OCI-LY7 (cell line): ENCODE measurements around the gene NRXN2. TPM values are rescaled to one million over a fixed set of nuclear protein-coding genes. Genes with fewer than 3 reads are reported as not detected.

Source experiments
- BruUV-seq: library from RNA; stranded (reverse); fragments of 400-500 nt; replicated peaks from 2 replicates; lab custom pipeline; 2021; lab: Mats Ljungman, UMichigan
- CTCF ChIA-PET: fragments of 300-600 bp; sonication (Branson Sonifier 250); formaldehyde crosslinking; loops from one replicate; lab custom pipeline; 2022; ENCODE audit warnings: antibody characterized with exemption; ENCODE audit not compliant: unreplicated experiment; lab: Charles Lee
- POLR2A ChIA-PET: fragments of 300-600 bp; sonication (Branson Sonifier 250); formaldehyde crosslinking; loops from one replicate; lab custom pipeline; 2022; ENCODE audit warnings: antibody characterized with exemption; lab: Charles Lee
- DNase-seq: peaks from one replicate; pipeline ENCODE4 v3.0.0-alpha.2; 2015; ENCODE audit warnings: low spot score
- H2AFZ ChIP-seq: fragments of 200-600 bp; sonication (generic), shearing (Covaris generic); 2 replicates; pipeline ENCODE4 v1.6.1; 2014; ENCODE audit warnings: mild to moderate bottlenecking, antibody characterized with exemption, low read length, moderate library complexity
- H3K27ac ChIP-seq: fragments of 200-600 bp; sonication (generic); 2 replicates; pipeline ENCODE4 v1.5.1; 2014; ENCODE audit warnings: mixed run types, low read depth, mild to moderate bottlenecking, moderate library complexity, low read length, inconsistent platforms; ENCODE audit not compliant: poor library complexity, severe bottlenecking
- H3K36me3 ChIP-seq: fragments of 200-600 bp; sonication (generic); 2 replicates; pipeline ENCODE4 v1.6.1; 2014; ENCODE audit warnings: mild to moderate bottlenecking, antibody characterized with exemption, low read length, moderate library complexity, mixed read lengths; ENCODE audit not compliant: insufficient read depth
- H3K4me1 ChIP-seq: fragments of 200-600 bp; sonication (generic); 2 replicates; pipeline ENCODE4 v1.5.1; 2014; ENCODE audit warnings: mild to moderate bottlenecking, low read length; ENCODE audit not compliant: insufficient read depth, poor library complexity, severe bottlenecking
- H3K4me2 ChIP-seq: fragments of 200-600 bp; sonication (generic); 2 replicates; pipeline ENCODE4 v1.6.1; 2014; ENCODE audit warnings: mild to moderate bottlenecking, low read length
- H3K4me3 ChIP-seq: fragments of 200-600 bp; sonication (generic); 2 replicates; pipeline ENCODE4 v1.5.1; 2014; ENCODE audit warnings: mild to moderate bottlenecking, low read depth, low read length; ENCODE audit not compliant: poor library complexity, severe bottlenecking
- H3K79me2 ChIP-seq: fragments of 200-600 bp; sonication (generic); 2 replicates; pipeline ENCODE4 v1.6.1; 2016; ENCODE audit warnings: low read depth, mild to moderate bottlenecking, low read length, moderate library complexity, mixed read lengths; ENCODE audit not compliant: insufficient read depth
- H3K9me2 ChIP-seq: fragments of 200-600 bp; sonication (generic); 2 replicates; pipeline ENCODE4 v1.6.1; 2016; ENCODE audit warnings: mild to moderate bottlenecking, low read length, mixed read lengths; ENCODE audit not compliant: insufficient read depth
- H3K9me3 ChIP-seq: fragments of 200-600 bp; sonication (generic); 2 replicates; pipeline ENCODE4 v1.6.1; 2014; ENCODE audit warnings: mild to moderate bottlenecking, mixed run types, low read length, mixed read lengths
- H4K20me1 ChIP-seq: fragments of 200-600 bp; sonication (generic); 2 replicates; pipeline ENCODE4 v1.6.1; 2014; ENCODE audit warnings: mild to moderate bottlenecking, antibody characterized with exemption, low read length, moderate library complexity, mixed read lengths; ENCODE audit not compliant: insufficient read depth
- EZH2phosphoT487 ChIP-seq: fragments of 200-600 bp; sonication (generic); IDR thresholded peaks from 2 replicates; pipeline ENCODE4 v1.6.1; 2018; ENCODE audit warnings: low read depth, borderline replicate concordance, mild to moderate bottlenecking, mixed run types, antibody characterized with exemption, low read length, moderate library complexity, mixed read lengths
- intact Hi-C: fragments of 100-400 bp; cut with micrococcal nuclease; formaldehyde crosslinking; loops from one replicate; pipeline ENCODE4 v1.10.0; 2022; ENCODE audit not compliant: unreplicated experiment
- total RNA-seq, 2 experiments: library from RNA; depleted of rRNA in 1 of 2; stranded (reverse); fragments of >200 nt in 1 of 2; shearing (Covaris generic) in 1 of 2; gene quantifications; 2 replicates each; pipeline ENCODE4 v1.2.3, GENCODE V29; 2014 to 2022
- TF ChIP-seq, protein P1 (sequence below): fragments of 200-600 bp; sonication (generic); conservative IDR thresholded peaks from 2 replicates; pipeline ENCODE4 v1.5.1; 2014; ENCODE audit warnings: mild to moderate bottlenecking, antibody characterized with exemption, low read length, moderate library complexity, mixed read lengths

Gene NRXN2
- total RNA-seq, 2 experiments from 2014 or later: 2.4 to 3.3 TPM

DNA sequence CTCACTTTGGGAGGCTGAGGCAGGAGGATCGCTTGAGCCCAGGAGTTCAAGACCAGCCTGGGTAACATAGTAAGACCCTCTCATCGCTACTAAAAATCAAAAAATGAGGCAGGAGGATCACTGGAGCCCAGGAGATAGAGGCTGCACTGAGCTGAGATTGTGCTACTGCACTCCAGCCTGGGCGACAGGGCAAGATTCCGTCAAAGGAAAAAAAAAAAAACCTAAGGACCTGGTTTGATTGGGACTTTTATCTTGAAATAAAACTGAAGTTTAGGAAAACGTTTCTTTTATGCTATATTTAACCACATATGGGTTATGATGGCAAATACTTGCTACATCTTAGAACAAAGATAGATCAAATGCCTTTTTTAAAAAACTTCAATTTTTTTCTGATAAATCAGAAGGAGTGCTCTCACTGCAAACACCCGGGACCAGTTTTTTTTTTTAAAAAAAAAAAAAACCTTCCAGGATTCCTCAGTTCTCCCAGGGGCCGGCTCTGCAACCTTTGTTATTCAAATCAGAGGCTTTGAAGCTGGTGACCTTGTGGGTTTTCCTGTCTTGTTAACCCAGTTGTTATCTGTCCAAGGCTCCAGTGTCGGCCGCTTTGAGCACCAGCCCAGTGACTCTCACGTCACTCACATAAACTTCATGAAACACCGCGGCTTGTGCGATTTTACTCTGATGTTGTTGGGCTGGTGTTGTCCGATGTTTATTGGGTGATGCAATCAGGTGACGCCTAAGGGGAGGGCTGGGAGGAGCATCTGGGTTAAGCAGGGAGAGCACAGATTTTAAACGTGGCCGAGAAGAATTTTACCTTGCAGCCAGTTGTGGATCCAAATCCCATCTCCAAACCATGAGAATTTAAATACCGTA, 156.7 kb downstream of the NRXN2 start:
- Histone ChIP-seq H3K4me2 (peak overlapping the region; percentile 43), H3K4me3 (no peak overlapping the region), H4K20me1 (no peaks in the 10 kb centered on the region), H3K79me2 (no peaks in the 10 kb centered on the region), H3K9me2 (no peaks in the 10 kb centered on the region), H3K36me3 (no peaks in the 10 kb centered on the region), H2AFZ (peak overlapping the region; percentile 62), H3K4me1 (peaks cover 15% of the 10 kb centered on the region), H3K27ac (peak overlapping the region; percentile 33), H3K9me3 (no peaks in the 10 kb centered on the region)
- peak; percentile 72 for DNase-seq
- no peak for TF ChIP-seq EZH2phosphoT487
- TF ChIP-seq, protein P1, sequence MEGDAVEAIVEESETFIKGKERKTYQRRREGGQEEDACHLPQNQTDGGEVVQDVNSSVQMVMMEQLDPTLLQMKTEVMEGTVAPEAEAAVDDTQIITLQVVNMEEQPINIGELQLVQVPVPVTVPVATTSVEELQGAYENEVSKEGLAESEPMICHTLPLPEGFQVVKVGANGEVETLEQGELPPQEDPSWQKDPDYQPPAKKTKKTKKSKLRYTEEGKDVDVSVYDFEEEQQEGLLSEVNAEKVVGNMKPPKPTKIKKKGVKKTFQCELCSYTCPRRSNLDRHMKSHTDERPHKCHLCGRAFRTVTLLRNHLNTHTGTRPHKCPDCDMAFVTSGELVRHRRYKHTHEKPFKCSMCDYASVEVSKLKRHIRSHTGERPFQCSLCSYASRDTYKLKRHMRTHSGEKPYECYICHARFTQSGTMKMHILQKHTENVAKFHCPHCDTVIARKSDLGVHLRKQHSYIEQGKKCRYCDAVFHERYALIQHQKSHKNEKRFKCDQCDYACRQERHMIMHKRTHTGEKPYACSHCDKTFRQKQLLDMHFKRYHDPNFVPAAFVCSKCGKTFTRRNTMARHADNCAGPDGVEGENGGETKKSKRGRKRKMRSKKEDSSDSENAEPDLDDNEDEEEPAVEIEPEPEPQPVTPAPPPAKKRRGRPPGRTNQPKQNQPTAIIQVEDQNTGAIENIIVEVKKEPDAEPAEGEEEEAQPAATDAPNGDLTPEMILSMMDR: no peak
- BruUV-seq: no TSS peak
- ChIA-PET CTCF (no interaction called here), POLR2A (interaction anchor here (0.7 kb wide), 1 partner anchor 249 kb away, joined by 3 read pairs; the partner anchor contains the start of genes PRDX5 and TRMT112)
- intact Hi-C loops: no loop called here

DNA sequence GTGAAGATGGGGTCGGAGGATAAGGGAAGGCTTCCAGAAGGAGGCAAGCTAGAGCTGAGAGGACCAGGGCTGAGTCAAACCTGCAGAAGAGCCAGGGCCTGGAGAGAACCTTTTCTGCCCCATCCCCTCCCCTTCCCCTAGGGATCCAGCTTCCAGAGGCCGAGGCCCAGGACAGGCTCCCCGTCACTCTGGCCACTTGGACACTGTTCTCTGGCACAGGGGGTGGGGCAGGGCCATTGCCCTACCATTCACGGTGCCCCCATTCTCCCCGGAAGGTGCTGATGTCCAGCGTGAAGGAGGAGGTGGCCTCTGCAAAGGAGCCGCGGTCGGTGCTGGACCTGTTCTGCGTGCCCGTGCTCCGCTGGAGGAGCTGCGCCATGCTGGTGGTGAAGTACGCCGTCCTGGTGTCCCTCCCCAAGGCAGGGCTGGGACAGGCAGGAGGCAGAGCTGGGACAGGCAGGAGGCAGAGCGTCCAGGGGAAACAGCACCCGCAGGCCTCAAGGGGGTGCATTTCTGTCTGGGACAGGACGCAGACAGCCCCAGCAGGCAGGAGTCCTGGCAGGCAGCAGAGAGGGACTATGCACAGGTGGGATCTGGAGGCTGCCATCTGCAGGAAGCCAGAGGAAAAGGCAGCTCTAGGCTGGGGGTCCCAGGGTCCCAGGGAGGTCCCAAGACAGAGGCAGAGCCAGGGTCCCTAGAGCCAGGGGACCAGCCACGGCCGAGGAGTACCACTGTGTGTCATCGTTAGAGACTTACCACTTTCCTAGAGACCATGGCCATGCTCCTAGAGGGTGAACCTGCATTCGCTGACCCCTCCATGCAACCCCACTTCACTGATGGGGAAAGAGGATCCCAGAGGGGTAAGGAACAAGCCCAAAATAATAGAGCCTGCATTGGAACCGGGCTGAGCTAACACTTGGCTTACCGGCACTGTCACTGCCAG, 157.8 kb downstream of the NRXN2 start:
- Histone ChIP-seq H3K4me1 (peaks cover 15% of the 10 kb centered on the region), H2AFZ (no peak overlapping the region), H3K27ac (no peak overlapping the region), H3K4me3 (no peak overlapping the region), H3K9me2 (no peaks in the 10 kb centered on the region), H3K4me2 (no peak overlapping the region), H4K20me1 (no peaks in the 10 kb centered on the region), H3K79me2 (no peaks in the 10 kb centered on the region), H3K36me3 (no peaks in the 10 kb centered on the region), H3K9me3 (no peaks in the 10 kb centered on the region)
- BruUV-seq: no TSS peak
- ChIA-PET CTCF (no interaction called here), POLR2A (no interaction called here)
- DNase-seq: peak; percentile 17
- TF ChIP-seq, protein P1: peak; percentile 58
- TF ChIP-seq EZH2phosphoT487: no peak
- intact Hi-C loops: no loop called here
